Activated naive CD8-positive, alpha-beta T cell treated with anti-CD3 and anti-CD28 coated beads, Interleukin-2, amount 10 ng/mL, durations not matched to agents 7 days and 5 days (primary cell): ENCODE measurements around the gene TMEM198. TPM values are rescaled to one million over a fixed set of nuclear protein-coding genes. Genes with fewer than 3 reads are reported as not detected.

ENCODE experiments used
- ATAC-seq: fragments of 150-1000 bp; cut with Tn5 transposase; one replicate; pipeline ENCODE4 v1.10.0; 2021; ENCODE audit warnings: low read depth, moderate library complexity
- POLR2A ChIA-PET: fragments of 350-600 bp; sonication (Branson Sonifier 250); formaldehyde crosslinking; loops from one replicate; lab custom pipeline; 2021; ENCODE audit warnings: antibody characterized with exemption; lab: Charles Lee
- DNase-seq: peaks from one replicate; pipeline ENCODE4 v3.0.0; 2021
- H3K27ac Mint-ChIP-seq: one replicate; pipeline ENCODE4 v1.8.0; 2022; ENCODE audit warnings: mild to moderate bottlenecking, mixed read lengths
- H3K27me3 Mint-ChIP-seq: one replicate; pipeline ENCODE4 v1.8.0; 2022; ENCODE audit warnings: mild to moderate bottlenecking, moderate library complexity, mixed read lengths
- H3K36me3 Mint-ChIP-seq: one replicate; pipeline ENCODE4 v1.8.0; 2021; ENCODE audit warnings: mild to moderate bottlenecking, mixed read lengths
- H3K4me1 Mint-ChIP-seq: one replicate; pipeline ENCODE4 v1.8.0; 2021; ENCODE audit warnings: mixed read lengths
- H3K4me3 Mint-ChIP-seq: one replicate; pipeline ENCODE4 v1.8.0; 2022; ENCODE audit warnings: mild to moderate bottlenecking, moderate library complexity, mixed read lengths
- H3K9me3 Mint-ChIP-seq: one replicate; pipeline ENCODE4 v1.8.0; 2021; ENCODE audit warnings: mixed read lengths
- total RNA-seq, 2 experiments: library from RNA; stranded (reverse); gene quantifications; one replicate each; pipeline ENCODE4 v1.2.3, GENCODE V29; 2021

TMEM198 gene
- 1 to 10 TPM in 1 of 2 experiments, under 1 TPM in 1; 0.85 to 1.1 TPM for total RNA-seq

GRCh38 chr2:219543596-219544358 is at the start of gene TMEM198, which contains the start of gene CHPF:
Gene TMEM198 (plus strand): TSS chr2:219544028. CDS start chr2:219544728, 700 bp downstream.
Gene CHPF (minus strand): TSS chr2:219543809. CDS start chr2:219543538, 271 bp downstream.
- POLR2A ChIA-PET: interaction anchor here (1.0 to 2.1 kb wide), 5 partner anchors 9 to 156 kb away, joined by 3 to 7 read pairs (median 5); partner anchors contain the start of genes DNPEP, GMPPA and STK11IP
- Mint-ChIP-seq H3K27me3 (peaks cover 19% of the 10 kb centered on the region), H3K4me1 (peaks cover 15% of the 10 kb centered on the region), H3K27ac (peak within 1 kb of the TSS; percentile 81), H3K9me3 (no peaks in the 10 kb centered on the region), H3K4me3 (peak within 1 kb of the TSS; percentile 91), H3K36me3 (no peaks in the 10 kb centered on the region)
- ATAC-seq (peak; percentile 73), DNase-seq (peak; percentile 91)

- Mint-ChIP-seq H3K27ac (no peak overlapping the region), H3K4me1 (peaks cover 17% of the 10 kb centered on the region), H3K9me3 (no peaks in the 10 kb centered on the region), H3K27me3 (peaks cover 49% of the 10 kb centered on the region), H3K36me3 (no peaks in the 10 kb centered on the region), H3K4me3 (no peak overlapping the region)
- POLR2A ChIA-PET: interaction anchor here (0.8 to 1.1 kb wide), 2 partner anchors 35 to 37 kb away, joined by 3 to 4 read pairs; no protein-coding TSS in a partner anchor
- DNase-seq: no peak
- ATAC-seq: no peak
Measured at GRCh38 chr2:219494952-219495530, 48.8 kb upstream of the TMEM198 start.

GRCh38 chr2:219495531-219496122 is 48.2 kb upstream of the TMEM198 start:
- H3K27ac Mint-ChIP-seq: no peak overlapping the region
- no peak overlapping the region for H3K4me3 Mint-ChIP-seq
- ATAC-seq (no peak), DNase-seq (peak; percentile 59)
- POLR2A ChIA-PET: interaction anchor here (1.1 kb wide), 2 partner anchors 34 kb away, joined by 3 to 4 read pairs; no protein-coding TSS in a partner anchor
- peaks cover 20% of the 10 kb centered on the region for H3K4me1 Mint-ChIP-seq
- no peaks in the 10 kb centered on the region for H3K9me3 Mint-ChIP-seq
- no peaks in the 10 kb centered on the region for H3K36me3 Mint-ChIP-seq
- H3K27me3 Mint-ChIP-seq: peaks cover 49% of the 10 kb centered on the region

- Mint-ChIP-seq H3K4me3 (no peak overlapping the region), H3K27me3 (peaks cover 49% of the 10 kb centered on the region), H3K27ac (no peak overlapping the region), H3K9me3 (no peaks in the 10 kb centered on the region), H3K4me1 (peaks cover 20% of the 10 kb centered on the region), H3K36me3 (no peaks in the 10 kb centered on the region)
- POLR2A ChIA-PET: interaction anchor here (1.1 kb wide), 1 partner anchor 33 kb away, joined by 3 read pairs; no protein-coding TSS in a partner anchor
- DNase-seq: no peak
- ATAC-seq: no peak
Measured at GRCh38 chr2:219496247-219496824, 47.5 kb upstream of the TMEM198 start.

- Mint-ChIP-seq H3K9me3 (no peaks in the 10 kb centered on the region), H3K36me3 (no peaks in the 10 kb centered on the region), H3K27me3 (peaks cover 49% of the 10 kb centered on the region), H3K4me3 (peak overlapping the region; percentile 93), H3K4me1 (peaks cover 20% of the 10 kb centered on the region), H3K27ac (no peak overlapping the region)
- POLR2A ChIA-PET: interaction anchor here (1.1 kb wide), 1 partner anchor 33 kb away, joined by 3 read pairs; no protein-coding TSS in a partner anchor
- no peak for DNase-seq
- no peak for ATAC-seq
Measured at GRCh38 chr2:219496825-219497494, 46.9 kb upstream of the TMEM198 start.

GRCh38 chr2:219497495-219498279 is 46.1 kb upstream of the TMEM198 start:
- peaks cover 49% of the 10 kb centered on the region for H3K27me3 Mint-ChIP-seq
- H3K27ac Mint-ChIP-seq: no peak overlapping the region
- H3K36me3 Mint-ChIP-seq: no peaks in the 10 kb centered on the region
- H3K4me3 Mint-ChIP-seq: peak overlapping the region; percentile 93
- POLR2A ChIA-PET: interaction anchor here (1.2 to 2.4 kb wide), 5 partner anchors 10 to 110 kb away, joined by 3 to 13 read pairs (median 7); partner anchors contain the start of genes DNPEP and STK11IP
- peaks cover 20% of the 10 kb centered on the region for H3K4me1 Mint-ChIP-seq
- ATAC-seq (no peak), DNase-seq (peak; percentile 63)
- H3K9me3 Mint-ChIP-seq: no peaks in the 10 kb centered on the region

- Mint-ChIP-seq H3K9me3 (no peaks in the 10 kb centered on the region), H3K36me3 (no peaks in the 10 kb centered on the region), H3K27ac (peak within 1 kb of the TSS; percentile 73), H3K4me1 (peaks cover 22% of the 10 kb centered on the region), H3K4me3 (peak within 1 kb of the TSS; percentile 93), H3K27me3 (peaks cover 43% of the 10 kb centered on the region)
- POLR2A ChIA-PET: interaction anchor here (0.6 to 2.4 kb wide), 13 partner anchors 9 to 1555 kb away, joined by 3 to 13 read pairs (median 3); partner anchors contain the start of genes DNPEP, STK11IP and TMEM198
- DNase-seq (peak; percentile 92), ATAC-seq (peak; percentile 92)
Measured at GRCh38 chr2:219498280-219499057, 45.4 kb upstream of the TMEM198 start, which contains the start of gene GMPPA. Gene GMPPA (plus strand): TSS chr2:219498891. CDS start chr2:219499976, 1,085 bp downstream.

- Mint-ChIP-seq H3K27me3 (peaks cover 40% of the 10 kb centered on the region), H3K4me3 (peak overlapping the region; percentile 93), H3K9me3 (no peaks in the 10 kb centered on the region), H3K36me3 (no peaks in the 10 kb centered on the region), H3K27ac (peak overlapping the region; percentile 73), H3K4me1 (peaks cover 22% of the 10 kb centered on the region)
- ATAC-seq (no peak), DNase-seq (no peak)
- POLR2A ChIA-PET: interaction anchor here (0.6 to 2.4 kb wide), 13 partner anchors 9 to 1556 kb away, joined by 3 to 13 read pairs (median 3); partner anchors contain the start of genes DNPEP, STK11IP and TMEM198
Measured at GRCh38 chr2:219499058-219499307, 44.8 kb upstream of the TMEM198 start.

GRCh38 chr2:219499555-219499954 is 44.3 kb upstream of the TMEM198 start:
- no peak for DNase-seq
- H3K27me3 Mint-ChIP-seq: peaks cover 34% of the 10 kb centered on the region
- POLR2A ChIA-PET: interaction anchor here (0.9 to 2.4 kb wide), 4 partner anchors 8 to 250 kb away, joined by 3 to 13 read pairs (median 6); partner anchors contain the start of gene DNPEP
- H3K4me1 Mint-ChIP-seq: peaks cover 22% of the 10 kb centered on the region
- H3K27ac Mint-ChIP-seq: peak overlapping the region; percentile 49
- H3K36me3 Mint-ChIP-seq: peaks cover 2% of the 10 kb centered on the region
- H3K4me3 Mint-ChIP-seq: peak overlapping the region; percentile 93
- no peak for ATAC-seq
- no peaks in the 10 kb centered on the region for H3K9me3 Mint-ChIP-seq

GRCh38 chr2:219500135-219500534 is 43.7 kb upstream of the TMEM198 start:
- H3K4me1 Mint-ChIP-seq: peaks cover 22% of the 10 kb centered on the region
- H3K4me3 Mint-ChIP-seq: peak overlapping the region; percentile 93
- DNase-seq: no peak
- ATAC-seq: no peak
- H3K9me3 Mint-ChIP-seq: no peaks in the 10 kb centered on the region
- peaks cover 28% of the 10 kb centered on the region for H3K27me3 Mint-ChIP-seq
- H3K27ac Mint-ChIP-seq: no peak overlapping the region
- peaks cover 4% of the 10 kb centered on the region for H3K36me3 Mint-ChIP-seq
- POLR2A ChIA-PET: interaction anchor here (0.9 to 2.4 kb wide), 3 partner anchors 7 to 112 kb away, joined by 3 to 13 read pairs (median 10); partner anchors contain the start of gene DNPEP

- no peak overlapping the region for H3K27ac Mint-ChIP-seq
- H3K27me3 Mint-ChIP-seq: peaks cover 11% of the 10 kb centered on the region
Measured at GRCh38 chr2:219501849-219502248, 42.0 kb upstream of the TMEM198 start.

More at GRCh38 chr2:219501849-219502248, 42.0 kb upstream of the TMEM198 start:
- peaks cover 18% of the 10 kb centered on the region for H3K4me1 Mint-ChIP-seq
- DNase-seq: no peak
- no peak for ATAC-seq
- POLR2A ChIA-PET: no interaction called here
- peaks cover 4% of the 10 kb centered on the region for H3K36me3 Mint-ChIP-seq
- H3K4me3 Mint-ChIP-seq: no peak overlapping the region
- no peaks in the 10 kb centered on the region for H3K9me3 Mint-ChIP-seq
